ENCODE data around the gene CRACR2A.
A peak's percentile ranks its signal among the peaks of the same experiment; 100 is the strongest.

The CRACR2A gene

GRCh38 chr12:3651585-3652424 is 101.1 kb downstream of the CRACR2A start:
- ATAC-seq (ENCODE audit: low read depth) (peak; percentile 44; the same call in 2 of the 3 replicates), DNase-seq (ENCODE audit: low spot score) (no peak)
- Histone ChIP-seq H3K36me3 (ENCODE audit: low read depth) (no peaks in the 10 kb centered on the region), H3K27ac (ENCODE audit: poor library complexity, severe bottlenecking) (no peak overlapping the region), H3K9me3 (ENCODE audit: severe bottlenecking) (no peaks in the 10 kb centered on the region), H3K4me3 (ENCODE audit: severe bottlenecking) (no peak overlapping the region), H3K4me1 (ENCODE audit: insufficient read depth, poor library complexity, severe bottlenecking) (no peaks in the 10 kb centered on the region), H3K27me3 (ENCODE audit: insufficient read depth, poor library complexity, severe bottlenecking) (no peaks in the 10 kb centered on the region)
- no peak for TF ChIP-seq CTCF (IDR thresholded peaks at IDR 0.05; ENCODE audit: poor library complexity, severe bottlenecking)

GRCh38 chr12:3647504-3647903 is 105.4 kb downstream of the CRACR2A start:
- no peak for TF ChIP-seq CTCF (IDR thresholded peaks at IDR 0.05; ENCODE audit: poor library complexity, severe bottlenecking)
- H3K4me3 ChIP-seq (ENCODE audit: severe bottlenecking) = no peak overlapping the region
- DNase-seq (ENCODE audit: low spot score) (no peak), ATAC-seq (ENCODE audit: low read depth) (no peak)
- H3K9me3 ChIP-seq (ENCODE audit: severe bottlenecking) = no peaks in the 10 kb centered on the region
- no peaks in the 10 kb centered on the region for H3K27me3 ChIP-seq (ENCODE audit: insufficient read depth, poor library complexity, severe bottlenecking)
- no peak overlapping the region for H3K27ac ChIP-seq (ENCODE audit: poor library complexity, severe bottlenecking)
- no peaks in the 10 kb centered on the region for H3K36me3 ChIP-seq (ENCODE audit: low read depth)
- H3K4me1 ChIP-seq (ENCODE audit: insufficient read depth, poor library complexity, severe bottlenecking) = peaks cover 4% of the 10 kb centered on the region

- no peak for TF ChIP-seq CTCF (IDR thresholded peaks at IDR 0.05; ENCODE audit: poor library complexity, severe bottlenecking)
- Histone ChIP-seq H3K4me3 (ENCODE audit: severe bottlenecking) (no peak overlapping the region), H3K27me3 (ENCODE audit: insufficient read depth, poor library complexity, severe bottlenecking) (no peaks in the 10 kb centered on the region), H3K4me1 (ENCODE audit: insufficient read depth, poor library complexity, severe bottlenecking) (peaks cover 12% of the 10 kb centered on the region), H3K36me3 (ENCODE audit: low read depth) (no peaks in the 10 kb centered on the region), H3K9me3 (ENCODE audit: severe bottlenecking) (no peaks in the 10 kb centered on the region), H3K27ac (ENCODE audit: poor library complexity, severe bottlenecking) (no peak overlapping the region)
- no peak for DNase-seq (ENCODE audit: low spot score)
- ATAC-seq (ENCODE audit: low read depth) = no peak
These were observed 106.2 kb downstream of the CRACR2A start for GRCh38 chr12:3646561-3647241.

GRCh38 chr12:3645091-3645490 is 107.8 kb downstream of the CRACR2A start:
- no peaks in the 10 kb centered on the region for H3K36me3 ChIP-seq (ENCODE audit: low read depth)
- no peaks in the 10 kb centered on the region for H3K9me3 ChIP-seq (ENCODE audit: severe bottlenecking)
- H3K27ac ChIP-seq (ENCODE audit: poor library complexity, severe bottlenecking) = no peak overlapping the region
- TF ChIP-seq CTCF (IDR thresholded peaks at IDR 0.05; ENCODE audit: poor library complexity, severe bottlenecking) = no peak
- no peaks in the 10 kb centered on the region for H3K27me3 ChIP-seq (ENCODE audit: insufficient read depth, poor library complexity, severe bottlenecking)
- no peak for ATAC-seq (ENCODE audit: low read depth)
- no peak overlapping the region for H3K4me3 ChIP-seq (ENCODE audit: severe bottlenecking)
- no peak for DNase-seq (ENCODE audit: low spot score)
- H3K4me1 ChIP-seq (ENCODE audit: insufficient read depth, poor library complexity, severe bottlenecking) = peaks cover 23% of the 10 kb centered on the region
